GM12872 (cell line): Measurements from ENCODE around the gene SLC30A7.

Experiments
- TF ChIP-seq, protein P1 (sequence below): IDR thresholded peaks from 3 replicates; pipeline ENCODE4 v1.5.1; 2011; ENCODE audit warnings: low read depth, mild to moderate bottlenecking, low read length, moderate library complexity; ENCODE audit not compliant: insufficient read depth

Gene SLC30A7

DNA sequence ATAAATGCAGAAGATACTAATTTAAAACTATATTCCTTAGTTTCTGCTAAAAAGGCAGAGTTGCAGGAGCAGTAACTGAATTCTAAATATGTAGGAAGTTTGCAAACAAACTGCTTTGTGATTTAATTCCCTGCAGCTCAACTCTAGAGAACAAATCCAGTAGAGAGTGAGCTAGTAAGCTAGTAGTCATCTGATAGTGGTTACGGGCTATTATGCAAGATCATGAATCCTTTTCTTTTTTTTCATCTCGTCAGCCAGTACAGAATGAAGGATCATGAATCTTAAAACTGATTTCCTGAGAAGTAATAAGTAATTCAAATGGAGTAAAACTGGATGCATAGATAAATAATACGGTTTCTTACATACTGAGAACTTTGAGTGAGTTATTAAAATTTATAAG, 126.4 kb downstream of the SLC30A7 start:
- TF ChIP-seq, protein P1, sequence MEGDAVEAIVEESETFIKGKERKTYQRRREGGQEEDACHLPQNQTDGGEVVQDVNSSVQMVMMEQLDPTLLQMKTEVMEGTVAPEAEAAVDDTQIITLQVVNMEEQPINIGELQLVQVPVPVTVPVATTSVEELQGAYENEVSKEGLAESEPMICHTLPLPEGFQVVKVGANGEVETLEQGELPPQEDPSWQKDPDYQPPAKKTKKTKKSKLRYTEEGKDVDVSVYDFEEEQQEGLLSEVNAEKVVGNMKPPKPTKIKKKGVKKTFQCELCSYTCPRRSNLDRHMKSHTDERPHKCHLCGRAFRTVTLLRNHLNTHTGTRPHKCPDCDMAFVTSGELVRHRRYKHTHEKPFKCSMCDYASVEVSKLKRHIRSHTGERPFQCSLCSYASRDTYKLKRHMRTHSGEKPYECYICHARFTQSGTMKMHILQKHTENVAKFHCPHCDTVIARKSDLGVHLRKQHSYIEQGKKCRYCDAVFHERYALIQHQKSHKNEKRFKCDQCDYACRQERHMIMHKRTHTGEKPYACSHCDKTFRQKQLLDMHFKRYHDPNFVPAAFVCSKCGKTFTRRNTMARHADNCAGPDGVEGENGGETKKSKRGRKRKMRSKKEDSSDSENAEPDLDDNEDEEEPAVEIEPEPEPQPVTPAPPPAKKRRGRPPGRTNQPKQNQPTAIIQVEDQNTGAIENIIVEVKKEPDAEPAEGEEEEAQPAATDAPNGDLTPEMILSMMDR: no peak

DNA sequence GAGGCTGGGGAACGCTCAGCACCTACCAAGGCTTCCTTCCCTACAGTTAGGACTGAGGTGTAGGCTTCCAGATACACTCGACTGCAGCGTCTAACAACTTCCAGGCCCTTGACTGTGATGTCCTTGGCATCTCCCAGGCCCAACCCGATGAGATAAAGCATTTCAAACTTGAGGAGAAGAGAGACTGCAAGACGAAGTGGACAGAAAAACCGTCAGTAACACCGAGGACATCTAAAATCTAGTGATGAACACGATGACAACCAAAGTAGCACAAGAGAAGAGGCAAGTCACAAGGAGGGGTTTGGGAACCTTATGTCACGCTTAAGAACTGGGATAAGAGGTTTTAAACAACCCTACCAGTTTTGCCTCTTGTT, 129.4 kb downstream of the SLC30A7 start:
- TF ChIP-seq, protein P1: no peak

DNA sequence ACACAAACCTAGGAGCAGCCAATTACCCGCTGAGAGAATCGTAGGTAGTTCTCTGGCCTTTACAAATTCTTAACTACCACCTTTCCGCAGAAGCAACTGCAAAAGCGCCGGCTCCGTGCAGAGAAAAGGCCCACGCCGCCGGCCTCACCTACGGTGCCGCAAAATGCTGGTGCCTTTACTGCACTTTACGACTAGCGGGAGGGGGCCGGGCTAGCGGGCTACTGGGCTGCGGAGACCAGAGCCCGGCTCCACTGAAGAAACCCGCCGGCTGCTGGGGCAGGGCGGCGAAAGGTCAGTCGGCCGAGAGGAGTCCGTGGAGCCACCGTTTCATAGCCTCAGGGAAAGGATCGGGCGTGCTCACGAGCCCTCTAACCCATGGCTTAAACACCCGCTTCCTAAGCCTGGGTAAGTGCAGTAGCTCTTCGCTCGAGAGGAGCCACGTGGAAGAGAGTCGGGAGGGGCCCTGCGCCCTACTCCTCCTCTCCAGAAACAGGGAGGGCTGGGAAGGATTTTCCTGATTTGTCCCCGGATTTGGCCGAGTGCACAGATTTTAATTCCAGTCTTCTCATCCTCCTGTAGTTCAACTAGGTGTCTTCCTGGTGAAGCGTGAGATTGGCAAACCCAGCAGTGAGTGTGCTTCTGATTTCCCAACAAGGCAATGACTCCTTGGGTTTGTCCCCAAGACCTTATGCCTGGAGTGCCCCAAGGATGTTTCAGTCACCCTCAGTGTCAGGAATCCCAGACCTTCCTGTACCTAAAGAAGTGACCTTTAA, 130.0 kb downstream of the SLC30A7 start, which contains the start of gene DPH5:
DPH5 (minus strand) TSS at position 128 of the 773 bp plus-strand sequence. CDS start 341 bp downstream, outside the sequence.
- TF ChIP-seq, protein P1: no peak

DNA sequence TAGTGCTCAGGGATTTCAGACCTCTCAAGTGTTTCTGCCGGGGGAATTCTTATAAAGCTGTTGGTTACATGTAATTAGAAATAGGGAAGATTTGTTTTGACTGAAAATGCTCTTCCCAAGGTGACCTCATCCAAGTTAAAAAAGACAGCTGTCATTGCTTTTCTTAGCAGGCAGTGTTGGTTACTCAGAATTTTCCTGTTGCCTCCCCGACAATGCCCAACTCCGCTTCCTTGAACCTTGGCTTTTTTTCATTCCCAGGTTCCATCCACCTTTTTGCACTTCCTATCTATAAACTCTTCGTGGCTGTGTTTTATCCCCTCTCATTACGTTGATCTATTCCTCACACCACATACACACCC, 130.5 kb downstream of the SLC30A7 start:
- TF ChIP-seq, protein P1: no peak

DNA sequence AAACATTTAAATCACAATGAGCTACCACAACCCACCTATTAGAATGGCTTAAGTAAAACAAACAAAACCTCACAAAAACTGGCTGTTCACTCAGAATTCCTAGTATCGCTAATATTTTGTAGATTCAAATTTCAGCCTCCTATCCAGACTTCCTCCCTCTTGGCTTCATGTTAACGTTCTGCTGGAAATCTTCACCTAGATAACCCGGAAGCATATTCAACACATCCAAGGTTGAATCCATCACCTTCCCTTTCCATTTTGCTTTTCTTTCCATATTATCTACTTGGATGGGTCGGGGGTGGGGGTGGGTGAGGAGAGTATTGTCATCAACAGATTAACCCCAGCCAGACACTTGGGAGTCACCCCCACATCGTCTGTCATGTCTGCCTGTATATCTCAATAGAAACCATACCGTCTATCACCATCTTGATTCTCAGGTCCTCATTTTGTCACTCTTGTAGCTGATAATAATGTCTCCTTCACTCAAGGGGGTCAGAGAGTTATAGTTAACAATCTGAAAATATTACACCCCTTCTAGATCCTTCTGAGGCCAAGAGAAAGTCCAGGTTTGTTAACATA, 131.4 kb downstream of the SLC30A7 start:
- TF ChIP-seq, protein P1: no peak

DNA sequence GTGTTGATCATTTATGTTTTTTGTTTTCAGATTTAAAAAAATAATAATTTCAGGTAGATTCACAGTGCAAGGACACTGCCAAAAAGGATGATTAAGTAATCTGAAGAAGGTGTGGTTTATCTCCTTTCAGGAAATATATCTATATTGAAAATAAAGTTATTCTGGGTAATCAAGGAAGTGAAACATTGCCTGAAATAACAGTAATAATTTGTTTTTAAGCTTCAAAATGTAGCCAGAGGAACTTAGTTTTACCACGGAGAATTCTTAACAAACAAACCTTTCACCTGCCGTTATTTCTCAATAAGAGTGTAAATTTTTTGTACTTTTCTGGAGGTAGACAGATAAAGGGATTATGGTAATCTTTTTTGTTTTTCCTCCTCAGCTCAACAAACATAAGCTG, 132.6 kb downstream of the SLC30A7 start:
- TF ChIP-seq, protein P1: no peak

DNA sequence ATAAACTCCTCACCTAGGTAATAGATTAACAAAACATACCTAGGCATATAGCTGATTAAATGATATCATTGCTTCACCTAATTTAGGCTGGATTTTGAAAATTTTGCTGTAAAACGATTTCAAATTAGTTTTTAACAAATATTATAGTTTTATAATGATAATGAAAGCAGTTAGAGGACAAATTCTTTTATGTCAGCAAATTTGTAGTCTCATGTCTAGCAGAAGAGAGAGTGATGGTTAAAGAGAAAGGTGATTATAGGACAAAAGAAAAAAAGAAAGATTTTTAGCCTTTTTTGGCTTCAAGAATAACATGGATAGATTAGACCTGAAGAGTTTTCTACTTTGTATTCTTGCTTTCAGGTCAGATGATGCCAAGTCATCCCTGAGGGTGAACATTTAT, 133.3 kb downstream of the SLC30A7 start:
- TF ChIP-seq, protein P1: no peak
